SJCRH30 (cell line): ENCODE data around the gene OPCML. TPM values are rescaled to one million over a fixed set of nuclear protein-coding genes. Genes with fewer than 3 reads are reported as not detected.

Experiments
- DNase-seq, 2 experiments: peaks; one replicate each; pipeline ENCODE4 v3.0.0-alpha.2; 2015 to 2020
- H3K27ac ChIP-seq: fragments of 250-450 bp; sonication (Bioruptor Pico); 2 replicates; pipeline ENCODE4 v1.5.1; 2020; ENCODE audit warnings: mild to moderate bottlenecking, moderate library complexity
- H3K27me3 ChIP-seq: fragments of 250-450 bp; sonication (Bioruptor Pico); 2 replicates; pipeline ENCODE4 v1.5.1; 2020; ENCODE audit warnings: mild to moderate bottlenecking, moderate library complexity
- H3K36me3 ChIP-seq: fragments of 250-450 bp; sonication (Bioruptor Pico); 2 replicates; pipeline ENCODE4 v1.5.1; 2020; ENCODE audit warnings: mild to moderate bottlenecking, moderate library complexity
- H3K4me1 ChIP-seq: fragments of 250-450 bp; sonication (Bioruptor Pico); 2 replicates; pipeline ENCODE4 v1.5.1; 2020; ENCODE audit warnings: mild to moderate bottlenecking, moderate library complexity
- H3K4me3 ChIP-seq: fragments of 250-450 bp; sonication (Bioruptor Pico); 2 replicates; pipeline ENCODE4 v1.5.1; 2020; ENCODE audit warnings: mild to moderate bottlenecking, moderate library complexity
- H3K9me3 ChIP-seq: fragments of 250-450 bp; sonication (Bioruptor Pico); replicated peaks from 2 replicates; pipeline ENCODE4 v1.5.1; 2020; ENCODE audit warnings: mild to moderate bottlenecking, moderate library complexity
- total RNA-seq: library from RNA; depleted of rRNA; stranded (reverse); fragments of >200 nt; shearing (Covaris generic); gene quantifications from 2 replicates; pipeline ENCODE4 v1.2.3, GENCODE V29; 2014

Gene OPCML
- total RNA-seq, 1 experiment from 2014 or later = not detected

GRCh38 chr11:132987936-132988335, 544.4 kb downstream of the OPCML start:
- Histone ChIP-seq H3K27me3 (no peaks in the 10 kb centered on the region), H3K4me1 (no peaks in the 10 kb centered on the region), H3K36me3 (no peaks in the 10 kb centered on the region), H3K27ac (no peak overlapping the region), H3K9me3 (no peaks in the 10 kb centered on the region), H3K4me3 (no peak overlapping the region)
- no peak for DNase-seq

DNA sequence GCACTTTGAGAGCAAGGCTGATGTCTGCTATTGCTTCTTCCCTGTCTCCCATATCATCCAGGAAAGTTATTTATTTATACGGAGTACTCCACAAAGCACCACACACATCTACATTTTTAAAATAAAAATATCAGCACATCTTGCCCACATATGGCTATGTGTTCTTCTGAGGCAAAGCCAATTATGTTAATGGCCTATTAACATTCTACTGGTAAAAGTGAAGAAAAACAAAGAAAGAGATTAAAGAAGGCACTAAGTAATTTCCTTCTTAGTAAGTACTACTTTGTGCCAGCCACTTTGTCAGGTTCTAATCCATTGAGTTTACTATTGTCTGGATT, 548.7 kb downstream of the OPCML start:
- H3K4me1 ChIP-seq = no peaks in the 10 kb centered on the region
- no peaks in the 10 kb centered on the region for H3K9me3 ChIP-seq
- H3K4me3 ChIP-seq = no peak overlapping the region
- H3K27me3 ChIP-seq = no peaks in the 10 kb centered on the region
- H3K27ac ChIP-seq = no peak overlapping the region
- DNase-seq = no peak
- no peaks in the 10 kb centered on the region for H3K36me3 ChIP-seq

DNA sequence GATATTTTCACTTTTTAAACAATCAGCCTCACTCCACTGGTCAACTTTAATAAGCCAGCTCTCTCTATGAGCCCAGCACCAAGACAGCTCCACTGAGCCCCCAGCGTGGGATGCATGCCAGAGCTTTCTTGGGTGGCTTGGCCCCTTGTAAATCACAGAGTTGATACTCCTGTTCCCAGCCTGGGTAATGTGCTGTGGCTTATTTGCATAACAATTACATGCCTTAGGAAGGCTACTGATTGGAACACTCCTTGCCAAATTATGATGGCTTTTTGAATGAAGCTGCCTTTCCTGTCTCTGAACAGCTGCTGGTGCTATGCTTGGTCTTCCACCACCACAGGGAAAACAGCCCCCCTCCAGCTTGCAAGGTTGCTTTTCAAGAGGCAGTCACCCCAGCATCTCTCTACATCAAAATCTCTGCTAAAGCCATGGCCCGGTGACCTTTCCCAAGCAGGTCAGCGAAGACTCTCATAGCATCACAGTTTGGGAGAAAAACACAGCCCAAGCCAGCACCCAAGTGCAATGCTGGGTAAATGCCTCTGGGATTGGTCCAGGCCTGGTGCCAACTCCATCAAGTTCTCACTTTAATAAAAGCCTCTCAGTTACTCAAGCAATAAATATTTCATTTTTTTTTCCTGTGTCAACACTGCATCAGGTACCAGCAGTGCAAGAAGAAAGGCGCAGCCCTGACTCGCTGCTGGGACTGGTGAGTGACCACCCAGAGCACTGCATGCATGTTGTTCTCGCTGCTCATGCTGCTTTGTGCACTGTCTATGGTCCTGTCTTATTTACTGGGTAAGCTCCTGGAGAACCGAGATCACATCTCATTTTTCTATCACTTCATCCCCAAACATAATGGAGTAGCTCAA, 549.3 kb downstream of the OPCML start:
- no peaks in the 10 kb centered on the region for H3K4me1 ChIP-seq
- no peak overlapping the region for H3K27ac ChIP-seq
- no peaks in the 10 kb centered on the region for H3K9me3 ChIP-seq
- no peaks in the 10 kb centered on the region for H3K36me3 ChIP-seq
- no peaks in the 10 kb centered on the region for H3K27me3 ChIP-seq
- DNase-seq = no peak
- no peak overlapping the region for H3K4me3 ChIP-seq

DNA sequence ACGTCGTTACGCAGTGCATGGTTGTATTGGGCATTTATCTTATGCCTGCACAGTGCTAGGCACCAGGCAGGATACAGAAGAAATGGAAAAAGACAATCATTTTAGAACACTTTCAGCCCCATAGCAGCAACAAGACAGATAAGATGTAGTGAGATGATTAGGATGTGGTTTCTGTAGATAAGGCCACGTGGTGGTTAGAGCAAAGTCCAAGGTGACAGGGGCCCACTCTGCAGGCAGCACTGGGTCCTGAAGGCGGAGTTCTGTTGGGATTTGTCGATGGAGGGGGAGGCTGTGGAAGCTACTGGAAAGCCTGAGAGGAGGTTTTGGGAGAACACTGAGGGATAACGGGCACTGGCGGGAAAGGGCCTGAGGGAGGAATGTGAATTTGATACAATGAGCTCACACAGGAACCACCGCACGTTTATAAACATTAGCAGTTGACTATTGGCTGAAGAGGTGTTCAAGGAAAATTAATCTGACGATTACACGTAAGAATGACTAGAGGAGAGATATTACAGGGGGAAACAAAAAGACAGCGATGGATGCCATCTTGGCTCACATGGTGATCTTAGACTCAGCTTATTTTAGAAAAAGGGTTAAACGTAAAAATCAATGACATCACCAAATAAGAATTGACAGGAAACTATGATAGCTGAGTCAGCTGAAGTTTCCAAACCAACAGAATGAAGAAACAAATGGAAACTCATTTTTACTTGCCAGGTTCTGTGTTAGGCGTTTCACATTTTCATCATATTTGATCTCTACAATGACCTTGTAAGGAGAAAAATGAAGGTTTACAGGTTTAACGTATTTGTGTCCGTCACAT, 551.0 kb downstream of the OPCML start:
- Histone ChIP-seq H3K9me3 (no peaks in the 10 kb centered on the region), H3K36me3 (no peaks in the 10 kb centered on the region), H3K27me3 (no peaks in the 10 kb centered on the region), H3K27ac (no peak overlapping the region), H3K4me3 (no peak overlapping the region), H3K4me1 (no peaks in the 10 kb centered on the region)
- no peak for DNase-seq

- Histone ChIP-seq H3K4me3 (no peak overlapping the region), H3K9me3 (no peaks in the 10 kb centered on the region), H3K36me3 (no peaks in the 10 kb centered on the region), H3K4me1 (no peaks in the 10 kb centered on the region), H3K27ac (no peak overlapping the region), H3K27me3 (no peaks in the 10 kb centered on the region)
- DNase-seq = no peak
Measured at GRCh38 chr11:132980670-132981069, 551.6 kb downstream of the OPCML start.

DNA sequence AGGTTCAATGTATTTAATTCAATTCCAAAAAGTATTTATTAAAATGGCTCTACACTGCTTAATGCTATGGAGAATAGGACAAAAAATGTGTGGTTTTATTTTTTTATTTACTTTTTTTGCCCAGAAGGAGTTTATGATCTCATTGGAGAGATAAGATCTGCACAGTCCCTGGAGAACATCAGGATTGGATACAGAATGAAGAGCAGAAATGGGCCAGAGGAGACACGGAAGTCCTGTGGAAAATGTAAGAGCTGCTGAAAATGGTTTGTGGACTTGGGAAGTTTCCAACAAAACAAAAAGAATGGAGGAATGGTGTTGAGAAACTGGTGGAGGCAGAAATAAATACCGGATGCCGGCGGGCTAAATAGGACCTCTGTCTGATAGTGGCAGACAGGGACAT, 554.6 kb downstream of the OPCML start:
- H3K27me3 ChIP-seq = no peaks in the 10 kb centered on the region
- no peaks in the 10 kb centered on the region for H3K9me3 ChIP-seq
- H3K36me3 ChIP-seq = no peaks in the 10 kb centered on the region
- DNase-seq = no peak
- H3K4me1 ChIP-seq = no peaks in the 10 kb centered on the region
- no peak overlapping the region for H3K27ac ChIP-seq
- H3K4me3 ChIP-seq = no peak overlapping the region

DNA sequence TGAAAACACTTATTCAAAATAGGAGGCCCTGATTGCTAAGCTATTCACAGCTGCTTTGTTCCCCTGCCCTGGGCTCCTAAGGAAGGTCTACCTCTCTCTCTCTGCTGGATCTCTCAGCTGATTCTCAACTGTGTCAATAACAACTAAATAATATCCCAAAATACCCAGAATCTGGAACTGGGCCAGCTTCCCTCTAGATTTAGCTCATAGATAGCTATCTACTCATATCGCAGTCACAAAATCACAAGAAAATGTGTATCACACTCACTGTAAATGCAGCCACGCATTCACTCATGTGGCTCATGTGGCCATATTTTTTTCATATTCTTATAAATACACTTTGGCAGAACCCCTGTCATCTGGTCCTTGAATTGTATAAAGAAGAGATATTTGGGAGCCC, 555.1 kb downstream of the OPCML start:
- Histone ChIP-seq H3K36me3 (no peaks in the 10 kb centered on the region), H3K4me1 (no peaks in the 10 kb centered on the region), H3K27ac (no peak overlapping the region), H3K4me3 (no peak overlapping the region), H3K9me3 (no peaks in the 10 kb centered on the region), H3K27me3 (no peaks in the 10 kb centered on the region)
- DNase-seq = no peak

- no peak for DNase-seq
- no peaks in the 10 kb centered on the region for H3K27me3 ChIP-seq
Measured at GRCh38 chr11:132976115-132976514, 556.2 kb downstream of the OPCML start.

DNA sequence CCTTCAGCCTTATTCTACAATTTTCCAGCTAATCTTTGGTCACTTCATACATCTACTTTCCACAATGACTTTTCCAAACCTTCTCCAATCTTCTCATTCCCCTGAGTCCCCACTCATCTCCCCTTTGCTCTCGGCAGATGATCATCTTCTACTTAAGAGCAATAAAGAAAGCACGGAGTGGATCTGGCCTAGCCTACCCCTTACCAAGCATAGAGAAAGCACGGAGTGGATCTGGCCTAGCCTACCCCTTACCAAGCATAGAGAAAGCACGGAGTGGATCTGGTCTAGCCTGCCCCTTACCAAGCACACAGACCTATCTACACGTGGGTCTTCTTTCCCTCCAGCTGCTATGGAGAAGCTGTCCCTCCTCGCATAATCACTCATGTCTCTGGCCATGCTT, 558.6 kb downstream of the OPCML start:
- Histone ChIP-seq H3K9me3 (no peaks in the 10 kb centered on the region), H3K4me1 (no peaks in the 10 kb centered on the region)

More at GRCh38 chr11:132976115-132976514, 556.2 kb downstream of the OPCML start:
- Histone ChIP-seq H3K4me3 (no peak overlapping the region), H3K36me3 (no peaks in the 10 kb centered on the region), H3K4me1 (no peaks in the 10 kb centered on the region), H3K27ac (no peak overlapping the region), H3K9me3 (no peaks in the 10 kb centered on the region)

GRCh38 chr11:132972565-132972964, 559.7 kb downstream of the OPCML start:
- H3K4me3 ChIP-seq = no peak overlapping the region
- no peaks in the 10 kb centered on the region for H3K27me3 ChIP-seq
- H3K27ac ChIP-seq = no peak overlapping the region
- H3K9me3 ChIP-seq = no peaks in the 10 kb centered on the region
- DNase-seq = no peak
- H3K4me1 ChIP-seq = no peaks in the 10 kb centered on the region
- no peaks in the 10 kb centered on the region for H3K36me3 ChIP-seq

More for the DNA sequence above, 558.6 kb downstream of the OPCML start:
- Histone ChIP-seq H3K27ac (no peak overlapping the region), H3K4me3 (no peak overlapping the region), H3K27me3 (no peaks in the 10 kb centered on the region), H3K36me3 (no peaks in the 10 kb centered on the region)
- DNase-seq = no peak

- no peaks in the 10 kb centered on the region for H3K9me3 ChIP-seq
Measured at GRCh38 chr11:132971351-132971750, 561.0 kb downstream of the OPCML start.

GRCh38 chr11:132969892-132970291, 562.4 kb downstream of the OPCML start:
- Histone ChIP-seq H3K4me3 (no peak overlapping the region), H3K36me3 (no peaks in the 10 kb centered on the region), H3K9me3 (no peaks in the 10 kb centered on the region), H3K27me3 (no peaks in the 10 kb centered on the region), H3K4me1 (no peaks in the 10 kb centered on the region), H3K27ac (no peak overlapping the region)
- no peak for DNase-seq

More at GRCh38 chr11:132971351-132971750, 561.0 kb downstream of the OPCML start:
- H3K4me1 ChIP-seq = no peaks in the 10 kb centered on the region
- H3K4me3 ChIP-seq = no peak overlapping the region
- H3K27me3 ChIP-seq = no peaks in the 10 kb centered on the region
- no peaks in the 10 kb centered on the region for H3K36me3 ChIP-seq
- H3K27ac ChIP-seq = no peak overlapping the region
- DNase-seq = no peak

GRCh38 chr11:132962041-132962440, 570.3 kb downstream of the OPCML start:
- Histone ChIP-seq H3K27me3 (no peaks in the 10 kb centered on the region), H3K36me3 (no peaks in the 10 kb centered on the region), H3K27ac (no peak overlapping the region), H3K4me3 (no peak overlapping the region), H3K4me1 (no peaks in the 10 kb centered on the region), H3K9me3 (no peaks in the 10 kb centered on the region)
- DNase-seq = no peak

DNA sequence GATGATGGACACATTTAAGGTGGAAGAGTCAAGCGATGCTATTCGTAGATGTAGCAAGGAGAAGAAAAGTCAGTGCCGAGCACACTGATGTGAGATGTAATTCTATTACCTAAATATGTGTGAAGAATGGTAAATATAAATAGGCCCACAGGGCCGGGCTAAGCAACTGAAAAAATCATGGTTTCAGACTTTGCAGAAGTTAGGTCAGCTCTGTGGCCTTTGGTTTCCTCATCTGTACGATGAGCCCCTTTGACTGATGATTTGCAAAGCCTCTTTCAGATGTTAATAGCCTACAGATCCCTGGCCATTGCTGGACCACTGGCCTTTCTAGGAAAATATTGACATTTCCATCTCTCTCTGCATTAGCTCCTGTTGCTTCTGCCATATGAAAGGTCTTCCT, 570.8 kb downstream of the OPCML start:
- Histone ChIP-seq H3K4me3 (no peak overlapping the region), H3K9me3 (no peaks in the 10 kb centered on the region), H3K36me3 (no peaks in the 10 kb centered on the region), H3K27ac (no peak overlapping the region), H3K27me3 (no peaks in the 10 kb centered on the region), H3K4me1 (no peaks in the 10 kb centered on the region)
- DNase-seq = no peak

DNA sequence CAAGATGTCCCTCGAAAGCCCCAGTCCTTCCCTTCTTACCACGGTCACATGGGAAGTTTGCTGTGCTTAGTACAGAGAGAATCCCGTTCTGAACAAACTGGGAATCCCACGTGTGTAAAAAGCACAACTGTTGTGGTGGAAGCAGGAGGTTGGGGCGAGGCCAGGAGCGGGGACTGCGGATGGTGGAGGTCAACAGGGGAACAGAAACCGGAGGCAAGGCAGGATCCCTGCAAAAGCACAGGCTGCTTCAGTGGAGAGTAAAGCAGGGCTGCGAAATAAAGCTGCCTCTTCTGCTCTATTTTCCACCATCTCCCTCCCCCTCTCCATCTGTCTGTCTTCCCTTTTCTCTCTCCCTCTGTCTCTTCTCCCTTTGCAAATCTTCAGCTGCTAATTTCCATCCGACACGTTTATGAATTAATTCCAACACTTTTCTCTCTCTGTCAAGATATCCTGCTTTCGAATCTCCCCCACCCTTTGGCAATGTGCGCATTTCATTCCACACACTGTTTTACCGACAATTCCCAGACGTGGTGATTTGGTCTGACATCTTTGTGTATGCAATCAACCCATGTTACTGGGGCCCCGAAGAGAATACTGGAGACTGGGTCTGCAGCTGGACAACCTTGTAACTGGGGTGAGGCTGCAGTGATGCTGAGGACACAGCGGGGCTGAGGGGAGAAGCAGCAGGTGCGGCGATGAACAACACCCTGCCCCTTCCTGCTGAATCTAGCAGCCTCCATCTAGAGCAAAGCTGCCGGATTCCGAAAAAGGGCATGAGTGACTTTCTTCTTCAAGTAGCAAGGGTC, 571.8 kb downstream of the OPCML start:
- H3K27me3 ChIP-seq = no peaks in the 10 kb centered on the region
- H3K36me3 ChIP-seq = no peaks in the 10 kb centered on the region
- no peaks in the 10 kb centered on the region for H3K9me3 ChIP-seq
- no peak overlapping the region for H3K4me3 ChIP-seq
- no peaks in the 10 kb centered on the region for H3K4me1 ChIP-seq
- no peak overlapping the region for H3K27ac ChIP-seq
- DNase-seq = no peak
